GM19025 (cell line): Measurements from ENCODE around the gene PIEZO1.
A peak's percentile ranks its signal among the peaks of the same experiment; 100 is the strongest.

Source experiments
- ATAC-seq: cut with Tn5 transposase; IDR thresholded peaks from one replicate; pipeline ENCODE4 v1.9.1; 2021; ENCODE audit warnings: mild to moderate bottlenecking, low read depth, moderate library complexity; ENCODE audit not compliant: unreplicated experiment

The PIEZO1 gene

GRCh38 chr16:88816736-88817535 is 31.9 kb upstream of the PIEZO1 start:
- ATAC-seq = no peak

- no peak for ATAC-seq
Measured at GRCh38 chr16:88815901-88816589, 31.0 kb upstream of the PIEZO1 start.

- no peak for ATAC-seq
Measured at GRCh38 chr16:88815227-88815626, 30.2 kb upstream of the PIEZO1 start.

- ATAC-seq = no peak
Measured at GRCh38 chr16:88814144-88814502, 29.1 kb upstream of the PIEZO1 start.

- ATAC-seq = no peak
Measured at GRCh38 chr16:88813269-88814143, 28.5 kb upstream of the PIEZO1 start.

GRCh38 chr16:88812513-88813268 is 27.7 kb upstream of the PIEZO1 start:
- no peak for ATAC-seq

GRCh38 chr16:88811769-88812512 is 26.9 kb upstream of the PIEZO1 start, which contains the start of gene APRT:
TSS of gene APRT (minus strand) at chr16:88811928. CDS start at chr16:88811899, 29 bp downstream.
- peak; percentile 75 for ATAC-seq

- peak; percentile 43 for ATAC-seq
Measured at GRCh38 chr16:88810912-88811768, 26.1 kb upstream of the PIEZO1 start.

- ATAC-seq = no peak
Measured at GRCh38 chr16:88810166-88810911, 25.3 kb upstream of the PIEZO1 start.

GRCh38 chr16:88809676-88810165 is 24.7 kb upstream of the PIEZO1 start:
- no peak for ATAC-seq

GRCh38 chr16:88809068-88809675 is 24.2 kb upstream of the PIEZO1 start:
- no peak for ATAC-seq

- no peak for ATAC-seq
Measured at GRCh38 chr16:88807626-88808453, 22.8 kb upstream of the PIEZO1 start.

- ATAC-seq = no peak
Measured at GRCh38 chr16:88807142-88807625, 22.2 kb upstream of the PIEZO1 start.

- ATAC-seq = no peak
Measured at GRCh38 chr16:88806491-88807111, 21.6 kb upstream of the PIEZO1 start.

- ATAC-seq = no peak
Measured at GRCh38 chr16:88805887-88806393, 20.9 kb upstream of the PIEZO1 start.

- no peak for ATAC-seq
Measured at GRCh38 chr16:88805340-88805715, 20.3 kb upstream of the PIEZO1 start.
